K562 (cell line): ENCODE data around the gene LRRN3. TPM values are rescaled to one million over a fixed set of nuclear protein-coding genes. Genes with fewer than 3 reads are reported as not detected.
"Not testable (repeated sequence)": the region's sequence is repeated elsewhere in the genome, so short reads cannot be mapped to it uniquely, and the experiment has no call there.

ENCODE experiments used
- ATAC-seq: fragments of 200-7000 bp; cut with Tn5 transposase; 3 replicates; pipeline ENCODE4 v1.9.1; 2020; ENCODE audit warnings: moderate library complexity
- BruUV-seq: library from RNA; stranded (reverse); fragments of 400-500 nt; replicated peaks from 2 replicates; lab custom pipeline; 2021; lab: Mats Ljungman, UMichigan
- CTCF ChIA-PET: fragments of 300-600 bp; formaldehyde crosslinking; extraction: SDS; loops from one replicate; lab custom pipeline; 2021; ENCODE audit warnings: low intra/inter-chr PET ratio; lab: Yijun Ruan, JAX
- POLR2A ChIA-PET: fragments of 300-600, 350-650 bp; sonication (Branson Sonifier 250); formaldehyde crosslinking; extraction: SDS; loops from one replicate; lab custom pipeline; 2021; ENCODE audit warnings: antibody characterized with exemption, inconsistent platforms; lab: Yijun Ruan, JAX
- DNase-seq, 4 experiments: peaks; one replicate each; pipeline versions ENCODE4 v3.0.0 to v3.0.0-alpha.2; 2011 to 2018; ENCODE audit warnings: low spot score in 3 of 4, mixed read lengths in 3 of 4; ENCODE audit errors: extremely low read depth in 1 of 4
- FAIRE-seq: peaks from 2 replicates; lab custom pipeline; 2011; peaks lifted over from hg19 to GRCh38; lab: Jason Lieb, UNC
- H2AFZ ChIP-seq: 2 replicates; pipeline ENCODE4 v1.6.0; 2011; ENCODE audit warnings: low read depth, low read length, control low read depth, inconsistent platforms
- H3K27ac ChIP-seq: fragments of 200-600 bp; 3 replicates; pipeline ENCODE4 v1.8.0; 2011; ENCODE audit warnings: low read depth, mild to moderate bottlenecking, control low read depth, inconsistent platforms, low read length, moderate library complexity, mixed read lengths; ENCODE audit errors: extremely low read depth
- H3K27me3 ChIP-seq, 2 experiments: fragments of 300-600 bp in 1 of 2; 2 replicates in 1 of 2; 3 replicates in 1 of 2; pipeline versions ENCODE4 v1.6.0 to v1.8.0; 2011; ENCODE audit warnings: inconsistent platforms in 2 of 2, low read length in 2 of 2, mild to moderate bottlenecking in 1 of 2, mixed read lengths in 1 of 2, moderate library complexity in 1 of 2; ENCODE audit not compliant: control insufficient read depth in 2 of 2, insufficient read depth in 2 of 2
- H3K36me3 ChIP-seq: fragments of 300-600 bp; 3 replicates; pipeline ENCODE4 v1.8.0; 2011; ENCODE audit warnings: mild to moderate bottlenecking, low read length, inconsistent platforms; ENCODE audit not compliant: control insufficient read depth, insufficient read depth
- H3K4me1 ChIP-seq, 2 experiments: fragments of 200-600 bp in 1 of 2; replicated peaks in 1 of 2; 2 replicates in 1 of 2; 3 replicates in 1 of 2; pipeline versions ENCODE4 v1.5.1 to v1.8.0; 2011; ENCODE audit warnings: inconsistent platforms in 2 of 2, low read length in 2 of 2, mild to moderate bottlenecking in 1 of 2, mixed read lengths in 1 of 2, moderate library complexity in 1 of 2; ENCODE audit not compliant: control insufficient read depth in 2 of 2, insufficient read depth in 2 of 2
- H3K4me2 ChIP-seq: 2 replicates; pipeline ENCODE4 v1.6.1; 2011; ENCODE audit warnings: low read length, control low read depth, inconsistent platforms, mixed read lengths; ENCODE audit not compliant: insufficient read depth
- H3K4me3 ChIP-seq: fragments of 200-600 bp; sonication (generic), shearing (Covaris generic); 2 replicates; pipeline ENCODE4 v1.5.1; 2016; ENCODE audit warnings: control low read depth, inconsistent platforms
- H3K79me2 ChIP-seq: fragments of 200-600 bp; 3 replicates; pipeline ENCODE4 v1.8.0; 2011; ENCODE audit warnings: low read length, inconsistent platforms; ENCODE audit not compliant: control insufficient read depth, insufficient read depth
- H3K9ac ChIP-seq, 2 experiments: 2 replicates each; pipeline versions ENCODE4 v1.6.0 to v1.6.1; 2011; ENCODE audit warnings: low read depth in 2 of 2, low read length in 2 of 2, control low read depth in 1 of 2, inconsistent platforms in 1 of 2, mild to moderate bottlenecking in 1 of 2, mixed read lengths in 1 of 2; ENCODE audit not compliant: insufficient read depth in 1 of 2
- H3K9me1 ChIP-seq: one replicate; pipeline ENCODE4 v1.6.0; 2011; ENCODE audit warnings: inconsistent platforms, mild to moderate bottlenecking, low read length, moderate library complexity; ENCODE audit not compliant: control insufficient read depth, insufficient read depth
- H3K9me3 ChIP-seq: replicated peaks from 2 replicates; pipeline ENCODE4 v1.5.1; 2011; ENCODE audit warnings: low read depth, low read length, inconsistent platforms; ENCODE audit not compliant: control insufficient read depth, insufficient read depth
- H4K20me1 ChIP-seq: replicated peaks from 2 replicates; pipeline ENCODE4 v1.6.1; 2011; ENCODE audit warnings: low read length, inconsistent platforms, mixed read lengths; ENCODE audit not compliant: control insufficient read depth, insufficient read depth
- ARID2 ChIP-seq: fragments of 450-650 bp; IDR thresholded peaks from 2 replicates; pipeline ENCODE4 v1.6.1; 2017; ENCODE audit warnings: antibody characterized with exemption, mild to moderate bottlenecking
- CBFB ChIP-seq: sonication (generic); formaldehyde crosslinking; IDR thresholded peaks from 2 replicates; pipeline ENCODE4 v1.4.0; 2020; ENCODE audit warnings: mild to moderate bottlenecking, missing genetic modification reagents
- POLR2B ChIP-seq: fragments of 450-650 bp; IDR thresholded peaks from 2 replicates; pipeline ENCODE4 v1.6.1; 2018; ENCODE audit warnings: low read depth; ENCODE audit not compliant: partially characterized antibody
- SMAD3 ChIP-seq: fragments of 450-650 bp; formaldehyde crosslinking; conservative IDR thresholded peaks from 2 replicates; pipeline ENCODE4 v1.4.0; 2020; ENCODE audit warnings: mild to moderate bottlenecking
- SRF ChIP-seq, 2 experiments: fragments of 250-450, 450-650 bp in 1 of 2; sonication (Bioruptor Pico) in 1 of 2; sonication (generic) in 1 of 2; formaldehyde crosslinking; IDR thresholded peaks; 2 replicates each; pipeline versions ENCODE4 v1.5.0 to v1.5.1; 2020 to 2022; ENCODE audit warnings: mild to moderate bottlenecking in 1 of 2, missing genetic modification reagents in 1 of 2
- WHSC1 ChIP-seq: IDR thresholded peaks from one replicate; pipeline ENCODE4 v1.6.1; 2012; ENCODE audit warnings: low read length, control low read depth, inconsistent platforms
- ZNF23 ChIP-seq: fragments of 250-450 bp; sonication (Bioruptor Pico); IDR thresholded peaks from 2 replicates; pipeline ENCODE4 v1.4.0; 2020; ENCODE audit warnings: mild to moderate bottlenecking
- WGBS: fragments of 100-300 bp; shearing (Covaris generic); methylation state at CpG from one replicate; pipeline ENCODE4 v1.1.6; 2016; ENCODE audit warnings: low coverage, mixed read lengths; ENCODE audit not compliant: insufficient coverage; ENCODE audit errors: missing lambda C conversion rate; 5-methylcytosine and 5-hydroxymethylcytosine counted together
- in situ Hi-C: fragments of 300-500 bp; cut with MboI; formaldehyde crosslinking; loops from 4 replicates; pipeline ENCODE4 v1.15.0; 2018; ENCODE audit warnings: inconsistent platforms, mixed read lengths
- intact Hi-C: fragments of 100-400 bp; cut with micrococcal nuclease; formaldehyde crosslinking; loops from 2 replicates; pipeline ENCODE4 v1.14.2; 2022
- polyA plus RNA-seq, 8 experiments: library from polyadenylated mRNA; depleted of rRNA in 4 of 8; stranded (reverse) in 5 of 8; unstranded in 3 of 8; fragments of >200 nt; fragmentation: Nextera tagmentation in 2 of 8; fragmentation: Illumina TruSeq in 1 of 8; extraction: Ambion mirVana in 2 of 8; extraction: Trizol in 1 of 8; gene quantifications; 2 replicates each; pipeline versions ENCODE4 v1.2.1 to v1.2.3, GENCODE V29; 2011 to 2014; ENCODE audit warnings: inconsistent platforms in 1 of 8, missing spikeins in 1 of 8
- total RNA-seq, 7 experiments: library from RNA; depleted of rRNA in 6 of 7; stranded (reverse); fragments of >200 nt in 6 of 7; fragmentation: Illumina TruSeq in 2 of 7; extraction: Trizol in 2 of 7; gene quantifications; 2 replicates each; pipeline versions ENCODE4 v1.2.1 to v1.2.3, GENCODE V29; 2011 to 2021; ENCODE audit warnings: low replicate concordance in 1 of 7
- TF ChIP-seq, protein P1 (sequence below): sonication (generic); formaldehyde crosslinking; IDR thresholded peaks from 2 replicates; pipeline ENCODE4 v1.8.1; 2023; ENCODE audit warnings: missing genetic modification reagents, mild to moderate bottlenecking, borderline replicate concordance
- TF ChIP-seq, protein P2 (sequence below): fragments of 250-450 bp; sonication (Bioruptor Pico); IDR thresholded peaks from 2 replicates; pipeline ENCODE4 v1.8.0; 2021; ENCODE audit warnings: moderate library complexity, mild to moderate bottlenecking, inconsistent platforms

LRRN3 gene
- total and polyA plus RNA-seq, 9 of the 15 experiments (the other 6 are each of a cell fraction or from before 2014, with no cell fraction given): 0.05 to 1.00 (median 0.20) TPM; not detected in 1

GRCh38 chr7:111071556-111071955 lies 19.4 kb upstream of the LRRN3 start:
- H3K4me2 ChIP-seq: no peak overlapping the region
- no peak overlapping the region for H3K4me3 ChIP-seq
- DNase-seq (no peak), FAIRE-seq (no peak), ATAC-seq (no peak)
- H3K36me3 ChIP-seq: no peaks in the 10 kb centered on the region; the same call in 2 of the 3 replicates
- TF ChIP-seq WHSC1: no peak
- TF ChIP-seq CBFB (CRISPR knock-in tag): no peak
- TF ChIP-seq POLR2B: no peak
- no peak for TF ChIP-seq ZNF23 (CRISPR knock-in tag)
- no peak for TF ChIP-seq SRF (CRISPR knock-in tag; IDR thresholded peaks at IDR 0.05)
- TF ChIP-seq, protein P1, sequence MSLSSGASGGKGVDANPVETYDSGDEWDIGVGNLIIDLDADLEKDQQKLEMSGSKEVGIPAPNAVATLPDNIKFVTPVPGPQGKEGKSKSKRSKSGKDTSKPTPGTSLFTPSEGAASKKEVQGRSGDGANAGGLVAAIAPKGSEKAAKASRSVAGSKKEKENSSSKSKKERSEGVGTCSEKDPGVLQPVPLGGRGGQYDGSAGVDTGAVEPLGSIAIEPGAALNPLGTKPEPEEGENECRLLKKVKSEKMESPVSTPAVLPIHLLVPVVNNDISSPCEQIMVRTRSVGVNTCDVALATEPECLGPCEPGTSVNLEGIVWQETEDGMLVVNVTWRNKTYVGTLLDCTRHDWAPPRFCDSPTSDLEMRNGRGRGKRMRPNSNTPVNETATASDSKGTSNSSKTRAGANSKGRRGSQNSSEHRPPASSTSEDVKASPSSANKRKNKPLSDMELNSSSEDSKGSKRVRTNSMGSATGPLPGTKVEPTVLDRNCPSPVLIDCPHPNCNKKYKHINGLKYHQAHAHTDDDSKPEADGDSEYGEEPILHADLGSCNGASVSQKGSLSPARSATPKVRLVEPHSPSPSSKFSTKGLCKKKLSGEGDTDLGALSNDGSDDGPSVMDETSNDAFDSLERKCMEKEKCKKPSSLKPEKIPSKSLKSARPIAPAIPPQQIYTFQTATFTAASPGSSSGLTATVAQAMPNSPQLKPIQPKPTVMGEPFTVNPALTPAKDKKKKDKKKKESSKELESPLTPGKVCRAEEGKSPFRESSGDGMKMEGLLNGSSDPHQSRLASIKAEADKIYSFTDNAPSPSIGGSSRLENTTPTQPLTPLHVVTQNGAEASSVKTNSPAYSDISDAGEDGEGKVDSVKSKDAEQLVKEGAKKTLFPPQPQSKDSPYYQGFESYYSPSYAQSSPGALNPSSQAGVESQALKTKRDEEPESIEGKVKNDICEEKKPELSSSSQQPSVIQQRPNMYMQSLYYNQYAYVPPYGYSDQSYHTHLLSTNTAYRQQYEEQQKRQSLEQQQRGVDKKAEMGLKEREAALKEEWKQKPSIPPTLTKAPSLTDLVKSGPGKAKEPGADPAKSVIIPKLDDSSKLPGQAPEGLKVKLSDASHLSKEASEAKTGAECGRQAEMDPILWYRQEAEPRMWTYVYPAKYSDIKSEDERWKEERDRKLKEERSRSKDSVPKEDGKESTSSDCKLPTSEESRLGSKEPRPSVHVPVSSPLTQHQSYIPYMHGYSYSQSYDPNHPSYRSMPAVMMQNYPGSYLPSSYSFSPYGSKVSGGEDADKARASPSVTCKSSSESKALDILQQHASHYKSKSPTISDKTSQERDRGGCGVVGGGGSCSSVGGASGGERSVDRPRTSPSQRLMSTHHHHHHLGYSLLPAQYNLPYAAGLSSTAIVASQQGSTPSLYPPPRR (CRISPR knock-in tag): no peak
- TF ChIP-seq, protein P2, sequence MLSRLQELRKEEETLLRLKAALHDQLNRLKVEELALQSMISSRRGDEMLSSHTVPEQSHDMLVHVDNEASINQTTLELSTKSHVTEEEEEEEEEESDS (CRISPR knock-in tag): no peak
- no peak for TF ChIP-seq SMAD3 (CRISPR knock-in tag)
- no peak for TF ChIP-seq ARID2
- CTCF ChIA-PET: no interaction called here
- H3K79me2 ChIP-seq: no peaks in the 10 kb centered on the region
- no peak overlapping the region for H3K27ac ChIP-seq
- H3K9me3 ChIP-seq: 0 out of 2 replicates have a peak, but pooled peaks cover under 1% of the 10 kb centered on the region
- H3K4me1 ChIP-seq: peaks cover 13 to 26% of the 10 kb centered on the region in 2 experiments; a peak in 4 of 5 replicates
- in situ Hi-C loops: no loop called here
- no peaks in the 10 kb centered on the region for H3K27me3 ChIP-seq
- no TSS peak for BruUV-seq
- H2AFZ ChIP-seq: no peak overlapping the region
- no peaks in the 10 kb centered on the region for H4K20me1 ChIP-seq
- intact Hi-C loops: no loop called here
- POLR2A ChIA-PET: no interaction called here
- no peaks in the 10 kb centered on the region for H3K9me1 ChIP-seq
- H3K9ac ChIP-seq: no peak overlapping the region

GRCh38 chr7:111072658-111073057 lies 18.3 kb upstream of the LRRN3 start:
- H3K79me2 ChIP-seq, H3K9me1 ChIP-seq, in situ Hi-C loops, CTCF ChIA-PET, ATAC-seq, POLR2A ChIA-PET, BruUV-seq, H2AFZ ChIP-seq, H3K4me3 ChIP-seq, FAIRE-seq, H3K9ac ChIP-seq, H3K27ac ChIP-seq, H3K36me3 ChIP-seq, intact Hi-C loops, H3K9me3 ChIP-seq, H3K4me2 ChIP-seq, H4K20me1 ChIP-seq, H3K27me3 ChIP-seq, DNase-seq: not testable (repeated sequence)
- H3K4me1 ChIP-seq: peaks cover 8 to 17% of the 10 kb centered on the region in 2 experiments; a peak in 4 of 5 replicates
- 82% methylated on average over 9 of the region's 9 CpGs for WGBS
